K562 (cell line): ENCODE results near the gene DGCR2. TPM values are rescaled to one million over a fixed set of nuclear protein-coding genes. Genes with fewer than 3 reads are reported as not detected.

Experiments used
- BDP1 ChIP-seq: IDR thresholded peaks from 3 replicates; pipeline ENCODE4 v1.6.1; 2011; ENCODE audit not compliant: insufficient read length, insufficient read depth
- BHLHE40 ChIP-seq: IDR thresholded peaks from 2 replicates; pipeline ENCODE4 v1.6.1; 2011; ENCODE audit warnings: low read length, improper control_type of control experiment
- CBX5 ChIP-seq: IDR thresholded peaks from 2 replicates; pipeline ENCODE4 v1.6.1; 2014; ENCODE audit warnings: low read depth, borderline replicate concordance
- CREBBP ChIP-seq: IDR thresholded peaks from one replicate; pipeline ENCODE4 v1.6.1; 2012; ENCODE audit warnings: low read depth, mild to moderate bottlenecking, control low read depth, inconsistent platforms, low read length
- ELF1 ChIP-seq: fragments of 200-800 bp; sonication (Bioruptor generic); IDR thresholded peaks from 2 replicates; pipeline ENCODE4 v1.6.1; 2016; ENCODE audit warnings: missing genetic modification characterization, missing compliant biosample characterization
- GABPA ChIP-seq: fragments of 200-800 bp; sonication (Bioruptor generic); conservative IDR thresholded peaks from 2 replicates; pipeline ENCODE4 v1.6.1; 2016; ENCODE audit warnings: low read depth, missing genetic modification characterization, missing compliant biosample characterization
- GATAD2A ChIP-seq: fragments of 450-650 bp; IDR thresholded peaks from 2 replicates; pipeline ENCODE4 v1.6.1; 2017
- HDAC3 ChIP-seq: fragments of 450-650 bp; IDR thresholded peaks from 2 replicates; pipeline ENCODE4 v1.6.1; 2018; ENCODE audit warnings: borderline replicate concordance, mild to moderate bottlenecking, moderate library complexity; ENCODE audit not compliant: partially characterized antibody
- HINFP ChIP-seq: fragments of 450-650 bp; conservative IDR thresholded peaks from 2 replicates; pipeline ENCODE4 v1.6.1; 2016; ENCODE audit warnings: missing genetic modification characterization, low read depth, mild to moderate bottlenecking, control low read depth, missing compliant biosample characterization
- HSF4 ChIP-seq: fragments of 250-450 bp; sonication (Bioruptor Pico); IDR thresholded peaks from 2 replicates; pipeline ENCODE4 v2.1.2; 2022; ENCODE audit warnings: mild to moderate bottlenecking, moderate library complexity, borderline replicate concordance
- LEF1 ChIP-seq: fragments of 450-650 bp; IDR thresholded peaks from 2 replicates; pipeline ENCODE4 v1.6.1; 2016; ENCODE audit warnings: mild to moderate bottlenecking
- MTA2 ChIP-seq: fragments of 450-650 bp; IDR thresholded peaks from 2 replicates; pipeline ENCODE4 v1.6.1; 2016; ENCODE audit warnings: low read depth
- MXI1 ChIP-seq: IDR thresholded peaks from 2 replicates; pipeline ENCODE4 v1.6.1; 2011; ENCODE audit warnings: low read depth, mild to moderate bottlenecking, improper control_type of control experiment, low read length
- RHOXF2B ChIP-seq: fragments of 250-450 bp; sonication (Bioruptor Pico); conservative IDR thresholded peaks from 2 replicates; pipeline ENCODE4 v1.5.1; 2021
- SRSF1 ChIP-seq: fragments of 200-400 bp; formaldehyde crosslinking; IDR thresholded peaks from 2 replicates; pipeline ENCODE4 v1.6.1; 2017; ENCODE audit warnings: mild to moderate bottlenecking, low read depth, low read length, moderate library complexity
- TEAD4 ChIP-seq, 2 experiments: sonication (generic) in 1 of 2; formaldehyde crosslinking in 1 of 2; IDR thresholded peaks; 2 replicates each; pipeline versions ENCODE4 v1.6.1 to v1.8.0; 2012 to 2022; ENCODE audit warnings: borderline replicate concordance in 1 of 2, inconsistent platforms in 1 of 2, low read length in 1 of 2, mild to moderate bottlenecking in 1 of 2, missing genetic modification reagents in 1 of 2
- TFE3 ChIP-seq: fragments of 450-650 bp; formaldehyde crosslinking; IDR thresholded peaks from 2 replicates; pipeline ENCODE4 v1.4.0; 2020; ENCODE audit warnings: mild to moderate bottlenecking, mixed read lengths
- YBX1 ChIP-seq: fragments of 450-650 bp; IDR thresholded peaks from 2 replicates; pipeline ENCODE4 v1.7.1; 2016; ENCODE audit warnings: mild to moderate bottlenecking
- ZNF121 ChIP-seq: sonication (generic); formaldehyde crosslinking; conservative IDR thresholded peaks from 2 replicates; pipeline ENCODE4 v1.8.0; 2022; ENCODE audit warnings: missing genetic modification reagents
- ZNF239 ChIP-seq: fragments of 250-450 bp; sonication (Bioruptor Pico); IDR thresholded peaks from 2 replicates; pipeline ENCODE4 v1.4.0; 2020; ENCODE audit warnings: mild to moderate bottlenecking
- ZNF311 ChIP-seq: fragments of 250-450 bp; sonication (Bioruptor Pico); IDR thresholded peaks from 2 replicates; pipeline ENCODE4 v1.4.0; 2020; ENCODE audit warnings: mild to moderate bottlenecking, moderate library complexity
- ZNF717 ChIP-seq: fragments of 250-450 bp; sonication (Bioruptor Pico); IDR thresholded peaks from 2 replicates; pipeline ENCODE4 v1.5.0; 2021
- polyA plus RNA-seq, 8 experiments: library from polyadenylated mRNA; depleted of rRNA in 4 of 8; stranded (reverse) in 5 of 8; unstranded in 3 of 8; fragments of >200 nt; fragmentation: Nextera tagmentation in 2 of 8; fragmentation: Illumina TruSeq in 1 of 8; extraction: Ambion mirVana in 2 of 8; extraction: Trizol in 1 of 8; gene quantifications; 2 replicates each; pipeline versions ENCODE4 v1.2.1 to v1.2.3, GENCODE V29; 2011 to 2014; ENCODE audit warnings: inconsistent platforms in 1 of 8, missing spikeins in 1 of 8
- total RNA-seq, 7 experiments: library from RNA; depleted of rRNA in 6 of 7; stranded (reverse); fragments of >200 nt in 6 of 7; fragmentation: Illumina TruSeq in 2 of 7; extraction: Trizol in 2 of 7; gene quantifications; 2 replicates each; pipeline versions ENCODE4 v1.2.1 to v1.2.3, GENCODE V29; 2011 to 2021; ENCODE audit warnings: low replicate concordance in 1 of 7
- TF ChIP-seq, protein P1 (sequence below): sonication (generic); formaldehyde crosslinking; IDR thresholded peaks from 2 replicates; pipeline ENCODE4 v1.8.0; 2022; ENCODE audit warnings: mild to moderate bottlenecking, missing genetic modification reagents, borderline replicate concordance
- TF ChIP-seq, protein P2 (sequence below): fragments of 250-450 bp; sonication (Bioruptor Pico); IDR thresholded peaks from 2 replicates; pipeline ENCODE4 v1.8.0; 2021; ENCODE audit warnings: borderline replicate concordance, mild to moderate bottlenecking, moderate library complexity; ENCODE audit not compliant: poor library complexity, severe bottlenecking

Gene DGCR2
- total and polyA plus RNA-seq, 9 of the 15 experiments (the other 6 are each of a cell fraction or from before 2014, with no cell fraction given) = 0.69 to 101 (median 56.4) TPM

DNA sequence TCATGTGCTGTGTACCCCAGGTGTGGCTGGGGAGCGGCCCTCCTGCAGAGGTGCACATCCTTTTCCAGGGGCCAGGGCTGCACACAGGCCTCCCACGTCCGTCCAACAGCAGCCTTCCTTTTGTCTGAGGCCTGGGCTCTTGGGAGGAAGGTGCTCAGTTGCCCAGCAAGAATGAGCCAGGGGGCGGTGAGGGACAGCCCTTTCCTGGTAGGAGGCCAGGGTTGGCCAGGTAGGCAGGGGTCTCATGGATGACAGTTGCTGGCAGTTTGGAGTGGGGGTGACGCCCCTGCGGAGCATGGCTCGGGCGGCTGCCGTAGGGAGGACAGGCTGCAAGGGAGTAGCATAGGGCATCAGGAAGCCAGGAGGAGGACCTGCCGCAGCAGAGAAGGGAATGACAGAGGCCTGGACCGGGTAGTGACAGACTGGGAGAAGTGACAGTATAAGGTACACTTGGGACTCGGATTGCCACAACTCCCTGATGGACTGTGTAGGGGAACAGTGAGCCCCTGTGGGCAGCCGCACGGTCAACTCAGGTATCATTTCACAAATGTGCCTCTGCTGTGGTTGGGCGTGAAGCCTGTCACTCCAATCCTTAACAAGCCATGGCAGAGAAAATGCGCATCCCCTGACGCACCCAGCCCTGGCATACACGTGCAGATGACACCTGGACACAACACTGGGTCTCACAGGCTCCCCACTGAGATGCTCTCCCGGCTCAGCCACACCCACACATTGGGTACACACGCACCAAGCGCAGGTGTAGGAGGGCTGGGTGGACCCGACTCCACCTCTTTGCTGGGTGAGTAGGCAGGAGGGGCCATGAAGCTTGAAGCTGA, 79.7 kb downstream of the DGCR2 start (continued):
- TF ChIP-seq, protein P1, sequence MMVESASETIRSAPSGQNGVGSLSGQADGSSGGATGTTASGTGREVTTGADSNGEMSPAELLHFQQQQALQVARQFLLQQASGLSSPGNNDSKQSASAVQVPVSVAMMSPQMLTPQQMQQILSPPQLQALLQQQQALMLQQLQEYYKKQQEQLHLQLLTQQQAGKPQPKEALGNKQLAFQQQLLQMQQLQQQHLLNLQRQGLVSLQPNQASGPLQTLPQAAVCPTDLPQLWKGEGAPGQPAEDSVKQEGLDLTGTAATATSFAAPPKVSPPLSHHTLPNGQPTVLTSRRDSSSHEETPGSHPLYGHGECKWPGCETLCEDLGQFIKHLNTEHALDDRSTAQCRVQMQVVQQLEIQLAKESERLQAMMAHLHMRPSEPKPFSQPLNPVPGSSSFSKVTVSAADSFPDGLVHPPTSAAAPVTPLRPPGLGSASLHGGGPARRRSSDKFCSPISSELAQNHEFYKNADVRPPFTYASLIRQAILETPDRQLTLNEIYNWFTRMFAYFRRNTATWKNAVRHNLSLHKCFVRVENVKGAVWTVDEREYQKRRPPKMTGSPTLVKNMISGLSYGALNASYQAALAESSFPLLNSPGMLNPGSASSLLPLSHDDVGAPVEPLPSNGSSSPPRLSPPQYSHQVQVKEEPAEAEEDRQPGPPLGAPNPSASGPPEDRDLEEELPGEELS = no peak
- TF ChIP-seq BHLHE40 = no peak
- TF ChIP-seq ZNF311 (CRISPR knock-in tag) = no peak
- no peak for TF ChIP-seq HSF4 (CRISPR knock-in tag)
- TF ChIP-seq HDAC3 = no peak
- no peak for TF ChIP-seq GATAD2A
- no peak for TF ChIP-seq ZNF717 (CRISPR knock-in tag)
- no peak for TF ChIP-seq RHOXF2B (CRISPR knock-in tag)
- TF ChIP-seq SRSF1 = no peak
- TF ChIP-seq HINFP (tag) = no peak
- no peak for TF ChIP-seq TFE3 (CRISPR knock-in tag)
- no peak for TF ChIP-seq TEAD4 (IDR thresholded peaks at IDR 0.05; ENCODE audit: low read length)
- TF ChIP-seq TEAD4 (CRISPR knock-in tag; IDR thresholded peaks at IDR 0.05; ENCODE audit: borderline replicate concordance) = no peak
- TF ChIP-seq YBX1 = no peak
- TF ChIP-seq ZNF121 (CRISPR knock-in tag) = no peak
- TF ChIP-seq CREBBP = no peak
- no peak for TF ChIP-seq CBX5
- TF ChIP-seq ELF1 (tag) = no peak
- no peak for TF ChIP-seq MXI1
- TF ChIP-seq, protein P2, sequence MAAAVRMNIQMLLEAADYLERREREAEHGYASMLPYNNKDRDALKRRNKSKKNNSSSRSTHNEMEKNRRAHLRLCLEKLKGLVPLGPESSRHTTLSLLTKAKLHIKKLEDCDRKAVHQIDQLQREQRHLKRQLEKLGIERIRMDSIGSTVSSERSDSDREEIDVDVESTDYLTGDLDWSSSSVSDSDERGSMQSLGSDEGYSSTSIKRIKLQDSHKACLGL = no peak
- no peak for TF ChIP-seq GABPA (tag)
- no peak for TF ChIP-seq MTA2
- no peak for TF ChIP-seq LEF1
- no peak for TF ChIP-seq ZNF239 (CRISPR knock-in tag)
- no peak for TF ChIP-seq BDP1
